Measurements from ENCODE around the gene UQCC5. TPM values are rescaled to one million over a fixed set of nuclear protein-coding genes. Genes with fewer than 3 reads are reported as not detected.

Gene UQCC5
- total RNA-seq, 4 donors from 2014 or later = 1.7 to 7.7 (median 4.1) TPM

GRCh38 chr3:52539010-52539653 is 2.7 kb downstream of the UQCC5 start:
- DNase-seq = no peak
- TF ChIP-seq POLR2A (IDR thresholded peaks at IDR 0.05) (no peak), CTCF (IDR thresholded peaks at IDR 0.05) (no peak)
- H3K27me3 ChIP-seq = no peaks in the 10 kb centered on the region
- peaks cover 4 to 31% (median 8%) of the 10 kb centered on the region in 4 donors for H3K4me1 ChIP-seq
- no peaks in the 10 kb centered on the region for H3K9me3 ChIP-seq
- H3K4me3 ChIP-seq = no peak overlapping the region
- peaks cover 0 to 17% (median 0%) of the 10 kb centered on the region in 3 donors for H3K36me3 ChIP-seq
- no peak overlapping the region for H3K27ac ChIP-seq

- no peak for TF ChIP-seq POLR2A (IDR thresholded peaks at IDR 0.05)
- TF ChIP-seq CTCF (IDR thresholded peaks at IDR 0.05) = no peak
- Histone ChIP-seq H3K4me1 (peaks cover 3 to 24% (median 8%) of the 10 kb centered on the region in 4 donors), H3K27ac (no peak overlapping the region), H3K36me3 (peaks cover 0 to 23% (median 0%) of the 10 kb centered on the region in 3 donors), H3K27me3 (no peaks in the 10 kb centered on the region), H3K4me3 (no peak overlapping the region), H3K9me3 (no peaks in the 10 kb centered on the region)
- DNase-seq = no peak
Measured at GRCh38 chr3:52541050-52541449, 4.6 kb downstream of the UQCC5 start.

GRCh38 chr3:52544937-52545336 is 8.5 kb downstream of the UQCC5 start:
- no peaks in the 10 kb centered on the region for H3K27me3 ChIP-seq
- DNase-seq = no peak
- H3K4me3 ChIP-seq = no peak overlapping the region
- peaks cover 0 to 60% (median 0%) of the 10 kb centered on the region in 3 donors for H3K36me3 ChIP-seq
- no peak for TF ChIP-seq POLR2A (IDR thresholded peaks at IDR 0.05)
- no peak for TF ChIP-seq CTCF (IDR thresholded peaks at IDR 0.05)
- no peaks in the 10 kb centered on the region for H3K4me1 ChIP-seq
- H3K27ac ChIP-seq = no peak overlapping the region
- no peaks in the 10 kb centered on the region for H3K9me3 ChIP-seq

- no peaks in the 10 kb centered on the region for H3K4me1 ChIP-seq
- no peak overlapping the region for H3K4me3 ChIP-seq
- no peak for DNase-seq
- H3K27me3 ChIP-seq = no peaks in the 10 kb centered on the region
- TF ChIP-seq CTCF (IDR thresholded peaks at IDR 0.05) (no peak), POLR2A (IDR thresholded peaks at IDR 0.05) (no peak)
- no peaks in the 10 kb centered on the region for H3K9me3 ChIP-seq
- peaks cover 0 to 64% (median 0%) of the 10 kb centered on the region in 3 donors for H3K36me3 ChIP-seq
- H3K27ac ChIP-seq = no peak overlapping the region
Measured at GRCh38 chr3:52546111-52546901, 9.9 kb downstream of the UQCC5 start.

GRCh38 chr3:52547143-52547542 is 10.7 kb downstream of the UQCC5 start:
- Histone ChIP-seq H3K4me3 (no peak overlapping the region), H3K27me3 (no peaks in the 10 kb centered on the region), H3K9me3 (no peaks in the 10 kb centered on the region), H3K36me3 (peaks cover 0 to 70% (median 0%) of the 10 kb centered on the region in 3 donors), H3K27ac (no peak overlapping the region), H3K4me1 (no peaks in the 10 kb centered on the region)
- TF ChIP-seq CTCF (IDR thresholded peaks at IDR 0.05) = no peak
- no peak for TF ChIP-seq POLR2A (IDR thresholded peaks at IDR 0.05)
- no peak for DNase-seq

All from Peyer's patch (tissue), 4 donors.